SU-DHL-6 (cell line): ENCODE measurements around the gene CDC42EP3.

Source experiments
- H2AFZ ChIP-seq: fragments of 200-600 bp; sonication (generic); 2 replicates; pipeline ENCODE4 v1.6.1; 2014; ENCODE audit warnings: low read depth, mild to moderate bottlenecking, moderate library complexity, mixed read lengths, antibody characterized with exemption, low read length; ENCODE audit not compliant: severe bottlenecking
- H3F3A ChIP-seq: fragments of 200-600 bp; shearing (Covaris generic); 2 replicates; pipeline ENCODE4 v1.6.0; 2016; ENCODE audit warnings: antibody characterized with exemption, mild to moderate bottlenecking; ENCODE audit not compliant: insufficient read depth
- H3K27ac ChIP-seq: fragments of 200-600 bp; sonication (generic); 2 replicates; pipeline ENCODE4 v1.5.1; 2016; ENCODE audit warnings: low read depth, mild to moderate bottlenecking, low read length, moderate library complexity, mixed read lengths
- H3K27me3 ChIP-seq: fragments of 200-600 bp; sonication (generic), shearing (Covaris generic); 2 replicates; pipeline ENCODE4 v1.6.0; 2014; ENCODE audit warnings: mild to moderate bottlenecking, low read length
- H3K36me3 ChIP-seq: fragments of 200-600 bp; sonication (generic); 2 replicates; pipeline ENCODE4 v1.6.1; 2014; ENCODE audit warnings: mild to moderate bottlenecking, low read length, mixed read lengths
- H3K4me2 ChIP-seq: fragments of 300-600, 200-600 bp; shearing (Covaris generic), sonication (generic); 2 replicates; pipeline ENCODE4 v1.6.0; 2014; ENCODE audit warnings: low read length, low read depth, mild to moderate bottlenecking; ENCODE audit not compliant: poor library complexity, severe bottlenecking
- H3K4me3 ChIP-seq: fragments of 200-600 bp; sonication (generic); 2 replicates; pipeline ENCODE4 v1.5.1; 2014; ENCODE audit warnings: antibody characterized with exemption, low read length, mild to moderate bottlenecking, mixed read lengths; ENCODE audit not compliant: insufficient read depth, poor library complexity, severe bottlenecking
- H3K79me2 ChIP-seq: fragments of 200-600 bp; sonication (generic); 2 replicates; pipeline ENCODE4 v1.6.1; 2014; ENCODE audit warnings: mild to moderate bottlenecking, low read length, moderate library complexity; ENCODE audit not compliant: insufficient read depth
- H3K9ac ChIP-seq: fragments of 200-600 bp; sonication (generic); 2 replicates; pipeline ENCODE4 v1.7.0; 2014; ENCODE audit warnings: mild to moderate bottlenecking, low read length
- H3K9me2 ChIP-seq: fragments of 200-600 bp; sonication (generic); replicated peaks from 2 replicates; pipeline ENCODE4 v1.6.1; 2014; ENCODE audit warnings: low read length; ENCODE audit not compliant: insufficient read depth
- H3K9me3 ChIP-seq: fragments of 200-600 bp; sonication (generic); 2 replicates; pipeline ENCODE4 v1.6.1; 2014; ENCODE audit warnings: low read length, mixed read lengths; ENCODE audit not compliant: insufficient read depth
- H4K20me1 ChIP-seq: fragments of 200-600 bp; sonication (generic); 2 replicates; pipeline ENCODE4 v1.6.1; 2014; ENCODE audit warnings: low read depth, mild to moderate bottlenecking, antibody characterized with exemption, low read length, moderate library complexity, mixed read lengths
- EZH2phosphoT487 ChIP-seq: fragments of 200-600 bp; sonication (generic), shearing (Covaris generic); conservative IDR thresholded peaks from 2 replicates; pipeline ENCODE4 v1.6.1; 2018; ENCODE audit warnings: mild to moderate bottlenecking, antibody characterized with exemption, low read length, moderate library complexity, mixed read lengths
- TF ChIP-seq, protein P1 (sequence below): fragments of 200-600 bp; sonication (generic); IDR thresholded peaks from one replicate; pipeline ENCODE4 v1.5.1; 2017; ENCODE audit warnings: antibody characterized with exemption, mild to moderate bottlenecking, low read length, moderate library complexity; ENCODE audit not compliant: insufficient read depth, poor library complexity, severe bottlenecking

The CDC42EP3 gene

DNA sequence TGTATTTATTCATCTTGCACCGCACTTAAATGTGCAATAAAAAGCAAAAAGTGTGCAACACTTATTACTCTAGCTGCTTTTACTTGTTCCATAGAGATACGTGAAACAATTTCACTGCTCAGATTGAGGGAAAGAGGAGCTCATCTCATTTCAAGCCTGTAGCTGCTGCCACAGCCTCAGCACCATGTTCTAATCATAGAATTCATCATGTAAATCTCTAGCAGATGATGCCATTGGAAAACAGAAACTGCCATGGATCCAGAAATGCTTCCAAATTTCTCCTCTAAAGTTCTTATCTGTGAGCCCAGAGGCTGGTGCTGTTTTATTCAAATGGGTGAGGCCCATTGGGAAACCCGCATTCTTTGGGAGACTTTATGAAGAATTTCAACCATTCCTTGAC lies 2.0 kb downstream of the CDC42EP3 start:
- no peak overlapping the region for H3K4me3 ChIP-seq
- no peaks in the 10 kb centered on the region for H3K9me2 ChIP-seq
- H2AFZ ChIP-seq = no peak overlapping the region
- no peak overlapping the region for H3K27ac ChIP-seq
- 0 out of 2 replicates have a peak, but pooled peaks cover 5% of the 10 kb centered on the region for H3F3A ChIP-seq
- no peaks in the 10 kb centered on the region for H4K20me1 ChIP-seq
- TF ChIP-seq, protein P1, sequence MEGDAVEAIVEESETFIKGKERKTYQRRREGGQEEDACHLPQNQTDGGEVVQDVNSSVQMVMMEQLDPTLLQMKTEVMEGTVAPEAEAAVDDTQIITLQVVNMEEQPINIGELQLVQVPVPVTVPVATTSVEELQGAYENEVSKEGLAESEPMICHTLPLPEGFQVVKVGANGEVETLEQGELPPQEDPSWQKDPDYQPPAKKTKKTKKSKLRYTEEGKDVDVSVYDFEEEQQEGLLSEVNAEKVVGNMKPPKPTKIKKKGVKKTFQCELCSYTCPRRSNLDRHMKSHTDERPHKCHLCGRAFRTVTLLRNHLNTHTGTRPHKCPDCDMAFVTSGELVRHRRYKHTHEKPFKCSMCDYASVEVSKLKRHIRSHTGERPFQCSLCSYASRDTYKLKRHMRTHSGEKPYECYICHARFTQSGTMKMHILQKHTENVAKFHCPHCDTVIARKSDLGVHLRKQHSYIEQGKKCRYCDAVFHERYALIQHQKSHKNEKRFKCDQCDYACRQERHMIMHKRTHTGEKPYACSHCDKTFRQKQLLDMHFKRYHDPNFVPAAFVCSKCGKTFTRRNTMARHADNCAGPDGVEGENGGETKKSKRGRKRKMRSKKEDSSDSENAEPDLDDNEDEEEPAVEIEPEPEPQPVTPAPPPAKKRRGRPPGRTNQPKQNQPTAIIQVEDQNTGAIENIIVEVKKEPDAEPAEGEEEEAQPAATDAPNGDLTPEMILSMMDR = no peak
- TF ChIP-seq EZH2phosphoT487 = no peak
- H3K27me3 ChIP-seq = no peaks in the 10 kb centered on the region
- no peak overlapping the region for H3K9ac ChIP-seq
- H3K79me2 ChIP-seq = peaks cover 57% of the 10 kb centered on the region
- H3K4me2 ChIP-seq = peak overlapping the region; percentile 58
- H3K36me3 ChIP-seq = no peaks in the 10 kb centered on the region
- H3K9me3 ChIP-seq = no peaks in the 10 kb centered on the region

DNA sequence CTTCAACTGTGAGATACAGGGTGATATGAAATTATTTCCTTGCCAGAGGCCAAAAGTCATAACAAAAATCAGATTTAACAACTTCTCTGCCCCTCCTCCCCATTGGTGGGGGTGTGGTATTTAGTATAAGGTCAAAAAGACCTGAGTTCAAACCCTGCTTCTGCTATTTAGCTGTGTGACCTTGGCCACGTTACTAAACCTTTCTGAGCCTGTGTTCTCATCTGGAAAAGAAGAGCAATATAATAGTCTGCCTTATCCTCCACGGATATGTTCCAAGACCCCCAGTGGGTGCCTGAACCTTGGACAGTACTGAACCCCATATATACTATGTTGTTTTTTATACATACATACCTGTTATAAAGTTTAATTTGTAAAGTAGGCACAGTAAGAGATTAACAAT lies 3.7 kb downstream of the CDC42EP3 start:
- no peak overlapping the region for H3K9ac ChIP-seq
- no peak overlapping the region for H2AFZ ChIP-seq
- H3K27me3 ChIP-seq = no peaks in the 10 kb centered on the region
- H3K36me3 ChIP-seq = no peaks in the 10 kb centered on the region
- peaks cover 63% of the 10 kb centered on the region for H3K79me2 ChIP-seq
- TF ChIP-seq, protein P1 = no peak
- TF ChIP-seq EZH2phosphoT487 = no peak
- no peak overlapping the region for H3K27ac ChIP-seq
- H3F3A ChIP-seq = 0 out of 2 replicates have a peak, but pooled peaks cover 5% of the 10 kb centered on the region
- no peak overlapping the region for H3K4me2 ChIP-seq
- no peaks in the 10 kb centered on the region for H3K9me2 ChIP-seq
- no peaks in the 10 kb centered on the region for H4K20me1 ChIP-seq
- no peak overlapping the region for H3K4me3 ChIP-seq
- no peaks in the 10 kb centered on the region for H3K9me3 ChIP-seq

DNA sequence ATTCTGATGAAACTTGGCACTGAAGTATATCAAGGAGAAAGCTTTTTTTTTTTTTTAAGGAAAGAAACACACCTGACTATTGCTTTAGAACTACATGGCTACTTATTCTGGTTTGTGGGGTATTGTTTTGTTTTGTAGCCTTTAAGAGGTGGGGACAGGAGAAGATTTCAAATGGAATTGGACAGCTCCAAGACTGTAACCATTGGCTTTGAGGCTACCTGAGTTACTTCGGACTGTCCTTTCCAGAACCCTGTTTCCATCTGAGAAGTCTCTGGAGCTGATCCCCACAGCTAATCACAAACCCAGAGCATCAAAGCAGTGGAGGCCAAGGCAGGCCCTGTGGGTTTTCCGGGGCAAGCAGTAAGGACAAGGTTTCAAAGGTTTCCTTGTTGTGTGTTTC lies 4.7 kb downstream of the CDC42EP3 start:
- H4K20me1 ChIP-seq = no peaks in the 10 kb centered on the region

More for the DNA sequence above, 4.7 kb downstream of the CDC42EP3 start:
- Histone ChIP-seq H3K9me3 (no peaks in the 10 kb centered on the region), H3K27me3 (no peaks in the 10 kb centered on the region), H3K9ac (no peak overlapping the region), H3F3A (0 out of 2 replicates have a peak, but pooled peaks cover 5% of the 10 kb centered on the region), H3K4me2 (no peak overlapping the region), H3K9me2 (no peaks in the 10 kb centered on the region), H3K36me3 (no peaks in the 10 kb centered on the region), H3K27ac (no peak overlapping the region), H2AFZ (no peak overlapping the region), H3K79me2 (peaks cover 69% of the 10 kb centered on the region), H3K4me3 (no peak overlapping the region)
- TF ChIP-seq EZH2phosphoT487 = no peak
- TF ChIP-seq, protein P1 = no peak
